Fibroblast of peridontal ligament (primary cell): Measurements from ENCODE around the gene NOP9.

Source experiments
- DNase-seq: peaks from one replicate; pipeline ENCODE4 v3.0.0-alpha.2; 2010; ENCODE audit errors: extremely low read depth

NOP9 gene

DNA sequence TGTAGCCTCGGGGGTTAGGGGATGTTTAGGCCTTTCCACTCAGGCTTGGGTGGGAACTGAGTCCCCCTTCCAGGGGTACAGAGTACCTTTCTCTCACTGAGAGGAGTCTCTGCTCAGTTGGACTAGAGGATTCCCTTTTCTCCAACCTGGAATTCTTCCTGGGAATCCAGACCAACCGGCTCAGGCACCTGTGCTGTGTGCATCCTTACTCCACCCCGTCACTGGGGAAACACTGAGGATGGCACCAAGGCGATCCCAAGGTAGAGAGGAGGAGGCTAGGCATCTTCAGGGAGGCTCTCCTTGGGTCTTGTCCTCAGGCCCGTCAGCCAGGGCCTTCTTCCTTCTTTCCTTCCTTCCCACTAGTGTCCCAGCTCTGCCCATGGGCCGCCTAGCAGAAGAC, 35.8 kb upstream of the NOP9 start:
- no peak for DNase-seq

DNA sequence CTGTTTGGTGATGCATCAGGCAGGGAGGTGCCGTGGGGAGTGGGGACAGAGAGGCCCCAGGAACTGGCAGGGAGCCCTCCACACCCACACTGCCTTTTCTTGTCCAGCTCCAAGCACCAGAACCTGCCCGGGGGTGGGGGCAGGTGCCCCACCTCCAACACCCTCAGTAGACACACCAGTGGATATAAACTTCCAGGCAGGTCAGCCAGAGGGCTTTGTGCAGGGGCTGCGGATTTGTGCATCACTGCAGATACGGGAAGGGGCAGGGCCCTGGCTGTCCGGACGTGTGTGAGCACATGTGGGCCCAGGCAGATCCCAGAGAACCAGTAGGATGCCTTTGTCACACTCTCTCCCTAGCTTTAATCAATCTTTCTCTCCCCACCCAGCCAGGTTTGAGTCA, 35.4 kb upstream of the NOP9 start:
- DNase-seq, result no peak

DNA sequence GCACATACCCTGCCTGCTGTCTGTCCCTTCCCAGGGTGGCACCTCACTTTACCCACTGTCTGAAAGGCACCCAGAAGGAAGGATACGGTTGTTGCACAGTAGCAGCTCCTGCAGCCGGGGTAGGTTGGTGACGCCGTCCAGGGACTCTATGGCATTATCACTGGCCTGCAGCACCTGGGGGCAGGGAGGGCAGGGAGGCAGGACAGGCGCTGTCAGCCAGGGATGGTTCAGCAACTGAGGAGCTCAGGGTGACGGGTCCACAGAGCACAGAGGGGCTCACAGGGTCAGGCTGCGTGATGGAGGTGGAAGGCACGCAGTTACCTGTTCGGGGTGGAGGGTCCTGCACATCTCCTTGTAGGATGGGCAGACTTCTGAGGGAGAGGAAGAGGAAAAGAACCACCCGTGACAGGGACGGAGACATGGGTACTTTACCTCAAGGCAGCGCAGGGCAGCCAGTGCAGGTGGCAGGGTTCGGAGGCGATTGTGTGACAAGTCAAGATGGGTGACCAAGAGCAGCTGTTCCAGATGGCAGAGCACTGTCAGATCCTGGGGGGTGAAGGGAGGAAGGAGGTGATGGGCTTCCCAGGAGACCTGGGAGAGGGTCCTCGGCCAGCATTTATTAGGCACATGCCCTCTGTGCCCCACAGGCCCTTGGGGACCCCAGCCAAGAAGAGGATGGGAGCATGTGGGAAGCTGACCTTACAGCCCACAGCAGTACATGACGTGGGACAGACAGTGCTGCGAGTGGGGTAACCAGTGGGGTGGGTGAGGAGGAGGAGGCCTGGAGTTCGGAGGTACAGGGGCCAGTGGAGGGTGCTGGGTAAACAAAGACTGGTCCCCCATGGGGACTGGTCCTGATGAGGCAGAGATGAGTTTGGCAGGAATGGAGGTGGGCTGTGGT, 33.1 kb upstream of the NOP9 start:
- no peak for DNase-seq

DNA sequence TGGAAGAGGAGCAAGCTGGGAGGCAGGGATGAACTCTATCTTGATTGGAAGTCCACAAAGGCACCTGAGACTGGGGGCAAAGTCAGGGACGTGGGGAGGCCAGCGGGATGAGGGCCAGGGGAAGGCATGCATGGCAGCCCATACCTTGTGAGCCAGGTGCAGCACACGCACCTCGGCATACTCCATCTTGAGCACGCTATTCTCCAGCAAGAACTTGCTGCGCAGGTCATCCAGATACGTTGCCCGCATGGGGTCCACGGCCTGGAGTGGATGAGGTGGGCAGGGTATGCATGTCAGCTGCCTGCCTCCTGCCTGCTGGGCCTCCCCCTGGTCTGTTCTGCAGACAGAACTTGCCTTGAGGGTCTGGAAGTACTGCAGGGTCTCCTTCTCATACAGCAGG, 32.1 kb upstream of the NOP9 start:
- DNase-seq, result no peak

DNA sequence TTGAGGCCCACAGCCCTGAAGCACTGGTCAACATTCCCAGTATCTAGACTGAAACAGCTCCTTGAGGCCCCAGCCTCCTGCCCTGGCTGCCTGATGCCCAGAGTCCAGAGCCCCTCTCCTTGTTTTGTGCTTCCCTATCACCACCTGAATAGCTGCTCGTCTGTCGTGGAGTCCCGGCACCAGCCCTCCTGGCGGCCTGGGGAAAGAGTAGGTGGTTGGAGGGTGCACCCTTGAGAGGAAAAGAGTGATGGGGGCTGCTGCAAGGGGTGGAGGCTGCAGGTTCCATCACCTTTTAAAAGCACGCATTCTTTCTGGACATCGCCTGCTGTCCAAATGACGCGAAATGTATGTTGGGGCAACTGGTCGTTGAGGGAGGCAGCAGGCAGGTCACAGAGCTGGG, 31.4 kb upstream of the NOP9 start:
- DNase-seq, result no peak

DNA sequence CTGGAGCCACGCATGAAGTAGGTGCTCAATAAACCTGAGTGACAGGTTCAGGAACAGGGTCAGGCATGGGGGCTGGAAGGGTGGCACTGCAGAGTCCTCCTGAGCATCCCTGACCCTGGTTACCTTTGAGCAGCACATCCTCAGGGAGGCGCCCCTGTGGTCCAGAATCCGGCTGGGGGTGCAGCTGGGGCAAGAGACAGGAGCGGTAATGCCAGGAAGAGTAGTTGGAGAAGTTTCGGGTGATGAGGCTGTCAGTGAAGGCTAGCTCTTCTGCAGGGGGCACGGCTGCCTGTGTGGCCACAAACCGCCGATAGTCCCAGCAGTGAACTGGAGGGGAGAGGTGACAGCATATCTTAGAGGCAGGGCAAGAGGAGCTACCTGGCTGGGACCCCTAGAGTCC, 30.3 kb upstream of the NOP9 start:
- no peak for DNase-seq

DNA sequence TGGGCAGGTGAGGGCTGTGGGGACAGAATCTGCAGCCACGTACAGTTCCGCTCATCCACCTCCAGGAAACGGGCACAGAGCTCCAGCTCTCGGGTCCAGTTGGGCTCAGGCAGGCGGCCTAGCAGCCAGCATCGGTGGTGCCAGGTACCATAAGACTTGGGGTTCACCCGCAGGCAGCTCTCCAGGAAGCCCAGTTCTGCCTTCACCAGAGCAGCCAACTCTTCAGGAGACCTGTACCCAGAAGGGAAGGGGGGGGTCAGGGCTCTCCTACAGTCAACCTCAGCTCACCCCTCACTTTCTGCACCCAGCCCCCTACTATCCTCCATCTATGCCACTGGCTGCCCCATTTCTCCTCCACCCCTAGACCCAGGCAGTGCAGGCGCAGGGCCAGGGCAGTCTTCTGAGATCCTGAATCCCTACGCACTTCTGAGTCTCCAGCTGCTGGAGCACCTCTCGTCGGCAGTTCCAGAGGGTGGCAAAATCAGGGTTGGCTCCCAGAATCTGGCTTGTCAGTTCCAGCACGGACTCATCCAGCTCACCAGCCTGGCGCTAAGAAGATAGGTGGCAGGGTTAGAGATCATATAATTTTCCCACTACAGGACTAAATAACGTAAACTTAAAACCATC, 29.6 kb upstream of the NOP9 start:
- no peak for DNase-seq

DNA sequence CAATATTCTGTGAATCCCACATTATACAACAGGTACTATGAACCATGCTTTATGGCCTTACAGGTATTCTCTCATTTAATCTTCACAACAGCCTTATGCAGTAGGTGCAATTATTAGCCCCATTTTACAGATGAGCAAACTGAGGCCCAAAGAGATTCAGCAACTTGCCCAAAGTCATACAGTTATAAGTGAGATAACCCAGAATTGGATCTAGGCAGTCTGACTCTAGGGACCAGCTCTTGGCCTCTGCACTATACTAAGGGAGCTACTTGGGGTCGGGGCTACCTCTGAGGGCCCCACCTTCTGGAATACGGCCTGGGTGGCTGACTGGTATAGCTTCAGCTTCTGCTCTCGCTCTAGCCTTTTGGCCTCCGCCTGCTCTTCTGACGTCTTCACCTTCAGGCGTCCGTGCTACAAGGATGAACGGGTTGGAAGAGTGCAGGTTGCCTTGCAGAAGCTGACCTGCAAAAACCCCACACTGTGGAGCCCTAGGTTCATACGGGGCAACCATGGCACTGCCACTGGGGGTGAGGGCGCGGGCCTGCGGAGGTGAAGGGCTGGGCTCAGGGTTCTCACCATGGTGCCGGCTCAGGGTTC, 29.0 kb upstream of the NOP9 start:
- no peak for DNase-seq

DNA sequence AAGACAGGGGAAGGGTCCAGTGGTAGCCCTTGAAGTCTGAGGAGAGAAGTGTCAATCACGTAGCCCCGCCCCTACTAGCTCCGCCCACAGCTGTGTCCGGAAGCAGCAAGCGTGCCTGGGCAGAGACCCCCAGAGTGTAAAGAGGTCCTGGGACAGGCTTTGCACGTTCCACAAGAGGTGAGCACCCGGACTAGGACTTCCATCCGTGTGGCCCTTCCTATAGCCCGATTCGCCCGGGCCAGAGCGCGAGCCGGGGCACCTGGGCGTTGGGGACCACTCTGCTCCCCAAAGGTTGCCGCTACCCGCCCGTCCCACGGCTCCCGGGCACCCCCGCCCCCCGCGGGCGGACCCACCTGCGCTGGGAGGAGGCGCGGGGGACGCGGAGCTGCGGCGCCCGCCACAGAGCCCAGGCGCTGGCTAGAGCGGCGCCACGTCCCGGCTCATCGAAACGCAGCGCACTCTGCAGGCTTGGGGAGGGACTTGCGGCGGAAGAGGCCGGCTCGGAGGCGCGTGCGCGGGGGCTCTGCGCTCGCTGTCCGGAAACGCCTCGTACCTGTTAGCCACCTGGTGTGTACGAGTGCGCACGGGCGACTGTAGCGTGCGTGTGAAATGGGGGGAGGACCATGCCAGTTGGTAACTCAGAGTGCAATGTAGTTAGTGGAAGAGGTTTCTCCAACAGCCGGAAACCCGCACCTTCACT, 28.4 kb upstream of the NOP9 start, which contains the start of gene RABGGTA:
TSS of gene RABGGTA (minus strand) at position 464 of the 700 bp plus-strand sequence. CDS start 482 bp downstream, outside the sequence.
- peak; percentile 78 for DNase-seq

DNA sequence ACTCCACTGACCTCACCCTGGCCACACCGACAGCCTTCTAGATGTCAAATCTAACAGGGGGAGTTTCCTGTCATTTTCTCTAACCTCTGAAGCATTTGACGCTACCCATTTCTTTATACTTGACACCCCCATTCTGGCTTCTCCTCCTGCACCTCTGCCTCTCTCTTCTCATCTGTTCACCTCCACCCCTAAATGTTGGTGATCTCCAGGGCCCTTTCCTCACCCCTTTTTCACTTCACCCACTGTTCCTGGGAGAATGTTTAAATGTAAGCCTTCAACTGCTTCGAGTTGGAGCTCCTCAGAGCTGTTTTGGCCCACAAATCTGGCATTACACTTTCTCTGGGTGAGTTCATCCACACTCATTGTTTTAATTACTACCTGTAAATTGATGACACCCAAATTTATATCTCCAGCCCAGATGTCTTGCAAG, 27.8 kb upstream of the NOP9 start:
- DNase-seq, result no peak

DNA sequence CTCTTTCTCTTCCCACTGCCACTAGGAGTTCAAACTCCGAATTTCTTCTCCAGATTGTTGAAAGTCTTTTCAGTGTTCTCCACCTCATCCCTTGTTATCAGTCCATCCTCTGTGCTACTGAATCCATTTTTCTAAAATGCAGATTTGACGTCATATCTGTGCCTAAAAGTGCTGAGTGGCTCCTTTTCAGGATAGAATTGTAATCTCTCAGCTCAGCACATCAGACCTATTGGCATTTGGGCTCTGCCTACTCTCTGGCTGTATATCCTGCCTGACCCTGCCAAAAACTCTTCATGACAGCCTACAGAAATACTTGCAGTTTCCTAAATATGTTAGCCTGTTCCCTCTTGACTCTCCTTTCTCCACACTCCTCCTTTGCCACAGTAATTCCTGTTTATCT, 27.2 kb upstream of the NOP9 start:
- DNase-seq, result no peak

DNA sequence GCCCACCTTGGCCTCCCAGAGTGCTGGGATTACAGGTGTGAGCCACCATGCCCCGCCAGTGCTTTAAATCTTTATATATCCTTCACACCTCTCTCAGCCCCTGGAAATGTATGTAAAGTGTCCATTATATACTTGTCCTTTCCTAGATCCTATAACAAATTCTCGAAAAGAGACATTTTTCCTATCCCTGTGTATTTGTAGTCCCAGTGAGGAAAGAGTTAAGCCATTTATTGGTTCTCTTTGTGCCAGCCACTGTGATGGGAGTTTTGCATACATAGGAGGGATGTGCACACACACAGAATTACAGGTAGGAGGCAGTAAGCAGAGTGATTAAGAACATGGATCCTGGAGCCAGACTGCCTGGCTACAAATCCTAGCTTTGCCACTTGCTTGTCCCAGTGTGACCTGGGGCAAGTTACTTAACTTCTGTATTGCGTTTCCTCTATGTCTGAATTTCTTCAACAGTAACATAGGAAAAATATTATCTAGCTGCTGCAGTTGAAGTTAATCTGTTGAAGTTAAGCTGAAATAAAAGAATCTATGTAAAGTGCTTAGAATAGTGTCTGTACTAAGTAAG, 26.1 kb upstream of the NOP9 start:
- no peak for DNase-seq

DNA sequence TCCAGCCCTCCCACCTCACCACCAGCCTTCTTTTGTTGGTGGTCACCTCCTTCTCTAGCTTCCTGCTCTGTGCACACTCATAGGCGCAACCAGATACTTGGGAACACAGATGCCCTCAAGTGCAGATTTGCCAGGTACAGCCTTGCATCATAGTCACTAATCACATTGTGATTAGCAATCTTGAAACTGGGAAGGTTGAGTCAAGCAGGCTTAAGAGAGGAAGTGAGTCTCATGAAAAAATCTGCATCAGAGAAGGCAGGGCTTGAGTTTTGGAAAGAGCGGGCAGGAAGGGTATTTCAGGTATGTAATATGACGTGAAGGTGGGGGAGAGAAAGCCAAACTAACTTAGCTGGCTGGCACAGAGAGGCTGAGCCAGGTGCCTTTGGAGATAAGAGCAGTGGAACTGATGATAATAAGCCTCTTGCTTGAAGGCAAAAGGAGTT, 25.5 kb upstream of the NOP9 start:
- DNase-seq, result no peak

DNA sequence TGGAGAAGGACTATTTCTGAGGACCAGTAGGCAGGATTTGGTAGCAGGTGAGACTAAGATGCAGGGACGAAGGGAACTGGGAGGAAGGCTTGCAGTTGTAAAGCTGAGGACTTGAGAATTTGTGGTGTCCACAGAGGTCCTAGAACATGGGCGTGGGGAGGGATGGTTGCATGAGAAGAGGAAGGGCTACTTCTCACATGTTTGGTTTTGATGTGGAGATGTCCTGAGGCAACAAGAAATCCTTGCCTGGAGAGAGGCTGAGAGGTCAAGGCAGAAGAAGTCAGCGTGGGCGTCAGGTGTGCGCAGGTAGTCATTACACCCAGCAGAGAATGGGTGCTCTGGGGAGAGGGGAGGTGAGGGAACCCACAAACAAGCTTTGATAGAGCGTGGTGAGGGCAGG, 22.6 kb upstream of the NOP9 start:
- DNase-seq, result no peak

DNA sequence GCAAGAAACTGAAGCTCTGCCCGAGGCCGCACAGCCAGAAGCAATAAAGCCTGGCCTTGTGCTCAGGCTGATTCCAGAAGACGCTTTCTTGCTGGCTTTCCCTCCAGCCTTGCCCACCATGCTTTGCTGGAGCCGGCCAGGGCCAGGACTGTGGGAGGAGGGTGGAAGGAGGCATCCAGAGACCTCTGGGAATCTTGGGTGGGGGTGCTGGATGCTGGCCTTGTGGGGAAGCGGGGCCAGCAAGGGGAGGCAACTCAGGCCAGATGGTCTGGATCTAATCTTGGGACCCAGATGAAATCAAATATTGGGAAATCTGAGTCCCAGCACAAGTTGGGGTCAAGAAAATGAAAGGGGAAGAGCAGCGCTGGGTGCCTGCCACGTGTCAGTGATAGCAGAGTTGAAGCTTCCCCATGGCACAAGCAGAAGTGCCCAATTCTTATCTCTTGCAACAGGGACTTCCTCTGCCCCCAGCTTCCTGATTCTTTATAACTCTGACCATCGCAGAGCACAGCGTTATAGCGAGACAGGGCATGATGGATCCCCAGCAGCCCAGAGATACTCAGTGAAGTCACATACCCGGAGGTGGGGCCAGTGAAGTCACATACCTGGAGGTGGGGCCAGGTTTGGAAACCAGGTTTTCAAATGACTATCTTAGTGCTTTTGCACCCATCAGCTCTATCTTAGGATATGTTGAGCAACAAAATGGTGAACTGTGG, 21.9 kb upstream of the NOP9 start:
- no peak for DNase-seq

DNA sequence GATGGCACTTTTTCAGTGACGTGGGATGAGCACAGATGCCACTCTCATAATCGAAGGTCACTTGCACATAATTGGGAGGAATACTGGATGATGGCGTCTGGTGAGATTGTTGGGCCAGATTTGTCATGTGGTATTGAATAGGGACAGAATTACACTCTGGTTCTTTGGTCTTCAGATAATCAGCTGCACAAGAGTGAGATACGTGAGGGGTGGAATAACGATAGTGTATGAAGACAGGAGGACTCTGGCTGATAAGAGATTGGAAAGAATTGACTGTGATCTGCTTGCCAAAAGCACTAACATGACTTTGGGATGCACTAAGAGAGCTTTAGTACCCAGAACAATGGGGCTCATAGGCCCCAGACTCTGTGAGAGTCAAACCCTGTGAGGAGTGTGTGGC, 21.2 kb upstream of the NOP9 start:
- DNase-seq, result no peak

DNA sequence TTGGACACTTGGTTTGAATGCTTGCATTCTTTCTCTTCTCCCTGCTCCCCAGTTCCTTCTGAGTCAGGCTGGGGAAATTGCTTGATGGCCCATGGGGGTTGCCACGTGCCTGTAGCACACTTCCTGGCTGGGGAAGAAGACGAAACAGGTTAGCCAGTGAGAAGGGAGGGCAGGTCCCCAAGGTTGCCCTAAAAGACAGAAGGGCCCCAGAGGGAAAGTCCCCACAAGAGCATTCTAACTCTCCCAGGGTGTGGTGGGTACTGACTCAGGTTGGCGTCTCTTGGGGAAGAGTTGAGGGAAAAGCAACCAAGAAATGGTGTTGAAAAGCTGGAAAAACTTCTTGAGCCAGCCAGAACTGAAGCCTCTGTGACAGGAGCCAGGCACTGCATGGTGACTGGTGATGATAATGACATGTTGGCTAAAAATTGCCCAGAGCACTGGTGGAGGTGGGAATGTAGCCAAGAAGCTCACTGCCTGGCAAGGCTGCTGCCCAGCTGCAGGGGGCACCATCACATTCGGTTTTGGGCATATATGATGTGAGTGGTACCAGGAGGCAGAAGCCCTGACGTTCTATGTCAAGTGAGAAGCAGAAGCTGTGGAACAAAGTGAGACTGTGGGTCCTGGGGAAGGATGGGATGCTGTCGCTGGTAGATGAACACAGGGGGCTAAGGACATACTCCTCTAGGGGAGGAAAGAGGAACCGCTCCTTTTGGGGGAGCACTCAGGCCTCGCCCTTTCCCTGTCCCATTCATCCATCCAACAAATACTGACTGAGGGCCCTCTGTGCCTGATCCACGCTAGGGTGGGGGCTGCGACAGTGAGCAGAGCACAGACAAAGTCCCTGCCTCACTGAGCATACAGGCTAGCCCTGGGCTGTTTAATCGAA, 20.1 kb upstream of the NOP9 start:
- DNase-seq, result no peak

DNA sequence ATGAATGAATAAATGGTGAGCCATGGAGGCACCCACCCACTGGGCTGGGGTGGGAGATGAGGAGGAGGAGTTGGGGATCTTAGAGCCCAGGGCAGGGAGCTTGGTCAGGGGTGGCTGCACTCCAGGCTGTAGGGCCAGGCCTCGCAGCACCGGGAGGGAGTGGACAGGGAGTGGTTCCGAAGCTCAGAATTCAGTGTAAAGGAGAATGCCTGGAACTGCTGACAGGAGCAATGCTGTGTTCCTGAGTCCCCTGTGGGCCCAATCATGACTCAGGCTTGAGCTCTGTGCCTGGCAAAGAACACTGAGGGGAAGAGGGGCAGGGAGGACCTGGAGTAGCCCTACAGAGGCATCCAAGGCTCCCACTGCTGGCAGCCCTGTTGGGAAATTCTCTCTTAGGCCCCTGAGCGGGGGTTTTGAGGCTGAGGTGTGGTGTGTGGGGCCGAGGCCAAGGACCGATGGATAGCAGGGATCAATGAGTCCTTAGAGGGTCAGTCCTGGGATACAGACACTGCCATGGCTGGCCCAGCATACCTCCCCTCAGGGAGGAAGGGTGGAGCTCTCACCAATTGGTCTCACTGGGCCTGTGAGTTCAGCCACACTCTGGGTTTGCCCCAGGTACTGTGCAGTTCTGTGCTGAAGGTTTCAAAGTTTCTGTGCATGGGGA, 18.7 kb upstream of the NOP9 start:
- DNase-seq, result peak; percentile 49

DNA sequence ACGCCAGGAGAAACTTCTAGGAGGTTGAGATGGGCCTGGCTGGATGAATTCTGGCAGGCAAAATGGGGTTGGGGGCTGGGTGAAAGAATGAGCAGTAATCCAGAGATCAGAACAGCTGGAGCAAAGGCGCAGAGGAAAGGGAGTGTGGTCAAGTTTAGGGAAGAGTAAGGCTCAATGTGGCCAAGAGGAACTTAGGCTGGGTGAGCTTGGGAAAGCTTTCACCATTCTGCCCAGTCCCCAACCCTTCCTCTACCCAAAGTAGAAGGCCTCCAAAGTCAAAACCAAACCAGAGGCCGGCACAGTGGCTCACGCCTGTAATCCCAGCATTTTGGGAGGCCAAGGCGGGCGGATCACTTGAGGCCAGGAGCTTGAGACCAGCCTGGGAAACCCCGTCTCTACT, 18.0 kb upstream of the NOP9 start:
- no peak for DNase-seq

DNA sequence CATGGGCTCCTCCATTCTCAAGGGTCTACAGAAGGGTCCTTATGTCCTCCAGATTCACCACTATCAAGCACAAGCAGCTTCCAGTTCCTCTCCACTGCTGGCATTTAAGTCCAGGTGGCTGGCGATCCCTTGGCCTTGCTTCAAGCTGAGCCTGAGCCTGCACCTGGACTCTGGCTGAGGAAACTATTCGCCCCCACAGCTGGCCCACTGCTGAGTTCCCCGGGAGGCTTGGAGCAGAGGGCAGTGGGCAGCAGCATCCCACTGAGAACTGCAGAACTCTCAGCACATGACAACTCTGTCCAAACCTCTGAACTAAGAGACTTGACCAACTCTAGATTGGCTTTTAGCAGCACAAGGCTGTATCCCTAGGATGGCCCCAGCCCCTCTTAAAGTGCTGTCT, 16.9 kb upstream of the NOP9 start:
- DNase-seq, result no peak
